Tibial nerve (tissue), 4 donors: Measurements from ENCODE around the gene AAMDC.
"Not testable (repeated sequence)": the region's sequence is repeated elsewhere in the genome, so short reads cannot be mapped to it uniquely, and the experiment has no call there.

Experiments
- EP300 ChIP-seq, 2 donors: sonication (generic); formaldehyde crosslinking; IDR thresholded peaks; one replicate each; pipeline ENCODE4 v1.6.1; 2017; ENCODE audit warnings: antibody characterized with exemption in 2 of 2, mild to moderate bottlenecking in 1 of 2
- POLR2A ChIP-seq, 2 donors: fragments of 450-650 bp; IDR thresholded peaks; one replicate each; pipeline ENCODE4 v1.6.1; 2017; ENCODE audit warnings: antibody characterized with exemption in 2 of 2, mild to moderate bottlenecking in 2 of 2, moderate library complexity in 2 of 2
- TF ChIP-seq, protein P1 (sequence below), 5 experiments: fragments of 200-600 bp in 3 of 5; fragments of 450-650 bp in 2 of 5; sonication (generic) in 3 of 5; IDR thresholded peaks; one replicate each; pipeline ENCODE4 v1.5.1; 2016 to 2019; ENCODE audit warnings: antibody characterized with exemption in 5 of 5, mild to moderate bottlenecking in 3 of 5, moderate library complexity in 2 of 5

DNA sequence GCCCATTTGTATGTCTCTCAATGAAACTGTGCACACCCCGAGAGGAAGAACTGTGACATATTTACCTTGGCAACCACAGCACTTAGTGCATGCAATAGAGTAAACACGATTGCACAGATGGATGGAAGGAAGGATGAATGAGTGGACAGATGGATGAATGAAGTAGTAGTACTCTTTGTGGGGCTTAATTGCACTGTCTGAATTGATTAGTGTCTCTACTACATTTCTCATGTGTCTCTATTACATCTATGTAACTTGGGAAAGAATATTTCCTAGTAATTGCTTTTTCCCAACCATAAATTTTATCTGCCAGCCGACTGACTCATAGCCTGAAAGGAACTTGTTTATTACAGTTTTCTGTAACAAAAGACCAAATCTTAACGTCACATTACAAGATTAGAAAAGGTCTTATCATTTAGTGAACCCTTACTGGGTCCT is 69.7 kb downstream of the AAMDC start:
- TF ChIP-seq, protein P1, sequence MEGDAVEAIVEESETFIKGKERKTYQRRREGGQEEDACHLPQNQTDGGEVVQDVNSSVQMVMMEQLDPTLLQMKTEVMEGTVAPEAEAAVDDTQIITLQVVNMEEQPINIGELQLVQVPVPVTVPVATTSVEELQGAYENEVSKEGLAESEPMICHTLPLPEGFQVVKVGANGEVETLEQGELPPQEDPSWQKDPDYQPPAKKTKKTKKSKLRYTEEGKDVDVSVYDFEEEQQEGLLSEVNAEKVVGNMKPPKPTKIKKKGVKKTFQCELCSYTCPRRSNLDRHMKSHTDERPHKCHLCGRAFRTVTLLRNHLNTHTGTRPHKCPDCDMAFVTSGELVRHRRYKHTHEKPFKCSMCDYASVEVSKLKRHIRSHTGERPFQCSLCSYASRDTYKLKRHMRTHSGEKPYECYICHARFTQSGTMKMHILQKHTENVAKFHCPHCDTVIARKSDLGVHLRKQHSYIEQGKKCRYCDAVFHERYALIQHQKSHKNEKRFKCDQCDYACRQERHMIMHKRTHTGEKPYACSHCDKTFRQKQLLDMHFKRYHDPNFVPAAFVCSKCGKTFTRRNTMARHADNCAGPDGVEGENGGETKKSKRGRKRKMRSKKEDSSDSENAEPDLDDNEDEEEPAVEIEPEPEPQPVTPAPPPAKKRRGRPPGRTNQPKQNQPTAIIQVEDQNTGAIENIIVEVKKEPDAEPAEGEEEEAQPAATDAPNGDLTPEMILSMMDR (IDR thresholded peaks at IDR 0.05) = not testable (repeated sequence)
- not testable (repeated sequence) for TF ChIP-seq POLR2A, EP300 (IDR thresholded peaks at IDR 0.05)
